HG02759 (cell line): ENCODE data around the gene ATP10B.
"Not testable (repeated sequence)": the region's sequence is repeated elsewhere in the genome, so short reads cannot be mapped to it uniquely, and the experiment has no call there.

Experiments used
- ATAC-seq: cut with Tn5 transposase; IDR thresholded peaks from one replicate; pipeline ENCODE4 v1.9.1; 2021; ENCODE audit warnings: mild to moderate bottlenecking, moderate library complexity; ENCODE audit not compliant: unreplicated experiment

Gene ATP10B

DNA sequence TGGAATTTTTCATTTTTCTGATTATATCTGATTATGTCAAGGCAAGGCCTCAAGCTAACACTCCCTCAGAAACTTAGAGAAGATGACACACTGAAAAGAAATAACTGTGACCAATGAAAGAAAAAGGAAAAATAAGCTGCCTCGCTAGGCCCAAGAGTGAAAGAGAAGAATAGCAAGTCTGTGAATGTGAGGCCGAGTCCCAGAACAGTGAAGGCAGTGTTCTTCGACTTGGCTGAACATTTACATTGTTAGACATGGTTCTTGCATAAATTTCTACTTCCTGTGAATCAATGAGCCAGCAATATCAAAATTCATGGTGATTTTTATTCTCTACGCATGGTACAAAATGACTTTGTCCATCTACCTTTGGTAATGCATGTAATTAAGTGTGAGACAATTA is at the start of gene ATP10B:
ATP10B (minus strand) TSS at position 163 of the 400 bp plus-strand sequence. CDS start 164,137 bp downstream, outside the sequence.
- no peak for ATAC-seq

- ATAC-seq, result no peak
These were observed 49.6 kb upstream of the ATP10B start for GRCh38 chr5:160901656-160902055.

- ATAC-seq, result no peak
These were observed 47.7 kb upstream of the ATP10B start for GRCh38 chr5:160899735-160900134.

DNA sequence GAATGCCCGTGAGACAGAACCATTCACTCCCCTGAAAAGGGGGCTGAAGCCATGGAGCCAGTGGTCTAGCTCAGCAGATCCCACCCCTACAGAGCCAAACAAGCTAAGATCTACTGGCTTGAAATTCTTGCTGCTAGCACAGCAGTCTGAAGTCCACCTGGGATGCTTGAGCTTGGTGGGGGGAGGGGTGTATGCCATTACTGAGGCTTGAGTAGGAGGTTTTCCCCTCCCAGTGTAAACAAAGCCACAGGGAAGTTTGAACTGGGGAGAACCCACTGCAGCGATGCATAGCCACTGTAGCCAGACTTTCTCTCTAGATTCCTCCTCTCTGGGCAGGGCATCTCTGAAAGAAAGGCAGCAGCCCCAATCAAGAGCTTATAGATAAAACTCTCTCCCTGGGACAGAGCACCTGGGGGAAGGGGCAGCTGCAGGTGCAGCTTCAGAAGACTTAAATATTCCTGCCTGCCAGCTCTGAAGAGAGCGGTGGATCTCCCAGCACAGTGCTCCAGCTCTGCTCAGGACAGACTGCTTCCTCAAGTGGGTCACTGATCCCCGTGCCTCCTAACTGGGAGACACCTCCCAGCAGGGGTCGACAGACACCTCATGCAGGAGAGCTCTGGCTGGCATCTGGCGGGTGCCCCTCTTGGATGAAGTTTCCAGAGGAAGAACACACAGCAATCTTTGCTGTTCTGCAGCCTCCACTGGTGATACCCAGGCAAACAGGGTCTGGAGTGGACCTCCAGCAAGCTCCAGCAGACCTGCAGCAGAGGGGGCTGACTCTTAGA is 41.4 kb upstream of the ATP10B start:
- ATAC-seq, result not testable (repeated sequence)

- no peak for ATAC-seq
These were observed 35.8 kb upstream of the ATP10B start for GRCh38 chr5:160887780-160888179.

GRCh38 chr5:160873560-160874200 is 21.7 kb upstream of the ATP10B start:
- ATAC-seq, result not testable (repeated sequence)

- no peak for ATAC-seq
These were observed 18.0 kb upstream of the ATP10B start for GRCh38 chr5:160869989-160870521.

DNA sequence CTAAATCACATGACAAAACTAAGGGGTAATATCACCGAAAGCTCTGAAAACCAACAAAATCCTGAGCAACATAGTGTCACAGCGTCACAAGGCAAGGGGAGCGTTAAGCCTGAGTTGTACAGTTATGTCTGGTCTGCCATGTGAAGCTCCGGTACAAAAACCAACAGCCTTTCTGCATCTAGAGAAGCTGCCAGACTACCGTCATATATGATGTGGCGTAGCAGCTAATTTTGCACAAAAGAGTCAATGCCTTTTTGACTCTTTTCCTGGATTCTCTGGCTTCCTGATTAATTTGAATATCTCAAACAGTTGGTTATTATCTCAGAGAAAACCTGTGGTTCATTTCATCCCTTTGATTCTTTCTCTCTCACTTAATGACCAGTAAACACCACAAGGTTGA is 16.0 kb upstream of the ATP10B start:
- no peak for ATAC-seq

GRCh38 chr5:160851451-160851850 is 560 bp downstream of the ATP10B start:
- ATAC-seq, result no peak

- ATAC-seq, result no peak
These were observed 1.6 kb downstream of the ATP10B start for GRCh38 chr5:160850421-160850820.

DNA sequence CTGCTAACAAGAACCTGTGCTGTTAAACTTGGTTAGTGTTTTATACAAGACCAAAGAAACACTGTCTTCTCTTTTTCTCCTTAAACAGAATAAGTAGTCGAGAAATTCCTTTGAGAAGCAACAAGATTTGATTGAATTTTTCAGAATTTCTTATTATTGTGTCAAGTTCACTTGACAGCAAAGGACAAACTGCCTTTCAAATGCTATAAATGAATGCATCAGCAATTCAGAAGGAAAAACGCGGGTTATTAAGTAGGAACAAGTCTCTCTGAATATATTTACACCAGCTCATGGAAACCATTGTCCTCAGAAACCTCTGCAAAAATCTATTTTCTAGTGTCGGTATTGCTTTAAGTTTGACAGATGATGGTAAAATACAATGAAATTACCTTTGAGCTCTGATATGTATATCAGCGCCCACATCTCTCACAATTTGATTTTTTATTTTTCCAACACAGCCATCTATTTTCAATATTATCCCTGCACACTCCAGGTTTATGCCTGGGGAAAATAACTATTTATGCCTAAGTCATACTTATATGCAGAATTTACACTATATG is 4.4 kb downstream of the ATP10B start:
- no peak for ATAC-seq

DNA sequence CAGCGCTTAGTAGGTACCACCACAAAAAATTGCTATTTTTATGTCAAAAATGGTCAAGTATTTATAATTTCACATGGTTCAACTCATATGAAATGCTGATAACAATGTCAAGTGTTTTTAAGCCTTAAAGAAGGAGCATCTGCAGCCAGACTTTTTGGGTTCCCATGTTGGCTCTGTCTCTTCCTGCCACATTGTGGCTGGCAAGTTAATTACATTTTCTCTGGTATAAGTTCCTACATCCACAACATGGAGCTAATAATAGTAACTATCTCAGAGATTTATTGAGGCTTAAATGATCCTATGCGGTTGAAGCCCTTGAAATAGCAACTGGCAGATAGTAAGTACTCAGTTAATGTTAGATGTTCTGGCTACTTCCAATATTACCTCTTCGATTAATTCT is 5.4 kb downstream of the ATP10B start:
- no peak for ATAC-seq

GRCh38 chr5:160844177-160844576 is 7.8 kb downstream of the ATP10B start:
- no peak for ATAC-seq

GRCh38 chr5:160843240-160843639 is 8.8 kb downstream of the ATP10B start:
- ATAC-seq, result peak; percentile 97

DNA sequence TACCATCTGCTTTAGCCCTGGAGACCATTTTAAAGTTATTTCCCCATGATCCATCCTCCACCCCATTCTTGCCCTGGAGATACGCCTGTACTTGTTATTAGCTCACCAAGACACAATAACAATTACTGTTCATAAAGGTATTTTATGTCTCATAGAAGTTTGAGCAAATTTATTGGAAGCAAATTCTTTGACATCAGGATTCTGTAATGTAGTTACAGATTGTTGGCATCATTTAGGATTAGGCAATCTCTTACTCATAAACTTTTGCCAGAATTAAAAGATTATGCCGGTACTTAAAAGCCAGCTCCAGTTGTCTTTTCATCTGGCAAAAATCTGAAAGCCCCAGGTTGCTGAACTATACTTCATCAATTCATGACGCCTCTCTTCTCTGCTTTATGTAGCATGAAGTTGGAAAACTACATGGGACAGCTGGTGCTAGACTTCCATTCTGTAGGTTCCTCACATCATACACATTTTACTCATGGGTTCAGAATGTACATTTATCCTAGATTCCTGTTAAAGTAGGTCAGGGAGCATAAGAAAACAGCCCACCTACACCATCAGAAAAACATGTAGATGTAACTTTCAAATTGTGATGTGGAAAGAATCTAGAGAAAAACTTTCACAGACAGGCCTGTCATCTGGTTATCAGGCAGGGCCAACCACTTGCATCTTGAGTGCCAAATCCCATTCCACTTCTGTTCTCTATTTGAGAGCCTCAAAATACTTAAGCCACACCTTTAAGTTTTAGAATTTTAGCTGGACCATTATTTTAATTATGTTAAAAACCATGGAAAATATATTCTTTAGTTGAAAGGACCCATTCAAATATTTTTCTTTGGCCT is 14.0 kb downstream of the ATP10B start:
- ATAC-seq, result no peak

DNA sequence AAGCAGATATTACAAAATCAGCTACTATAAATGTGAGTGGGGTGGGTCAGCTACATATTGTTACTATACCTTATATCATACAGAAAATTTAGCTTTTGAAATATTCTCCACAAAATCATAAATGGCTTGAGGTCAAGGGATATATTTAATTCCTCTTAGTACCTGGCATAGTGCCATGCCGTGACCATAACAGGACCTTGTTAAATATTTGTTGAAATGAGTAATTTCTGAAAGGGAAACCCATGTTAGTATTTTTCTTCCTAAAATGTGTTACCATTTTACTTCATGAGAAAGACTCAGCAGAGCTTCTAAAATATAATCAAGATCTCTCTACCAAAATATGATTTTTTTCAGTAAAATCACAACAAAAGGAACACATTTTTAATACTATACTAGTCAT is 14.8 kb downstream of the ATP10B start:
- no peak for ATAC-seq

GRCh38 chr5:160835818-160836528 is 16.0 kb downstream of the ATP10B start:
- peak; percentile 63 for ATAC-seq

DNA sequence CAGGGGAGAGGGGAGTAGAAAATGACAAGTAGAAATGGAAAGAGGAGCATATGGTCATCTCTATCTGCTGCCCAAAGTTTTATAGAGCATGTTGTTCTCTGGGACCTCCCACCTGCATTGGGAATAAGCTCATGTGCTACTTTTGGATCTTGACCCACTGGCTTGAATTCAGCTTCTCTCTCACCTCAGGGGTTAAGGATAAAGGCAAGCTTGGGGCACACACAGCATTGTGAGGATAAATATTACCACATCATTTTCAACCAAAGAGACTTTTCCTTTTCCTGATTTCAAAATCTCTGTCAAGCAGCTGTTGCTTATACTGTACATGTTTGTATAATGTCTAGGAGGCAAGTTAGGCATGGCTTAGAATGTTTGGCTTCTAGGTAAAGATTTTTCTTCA is 16.6 kb downstream of the ATP10B start:
- peak; percentile 26 for ATAC-seq

DNA sequence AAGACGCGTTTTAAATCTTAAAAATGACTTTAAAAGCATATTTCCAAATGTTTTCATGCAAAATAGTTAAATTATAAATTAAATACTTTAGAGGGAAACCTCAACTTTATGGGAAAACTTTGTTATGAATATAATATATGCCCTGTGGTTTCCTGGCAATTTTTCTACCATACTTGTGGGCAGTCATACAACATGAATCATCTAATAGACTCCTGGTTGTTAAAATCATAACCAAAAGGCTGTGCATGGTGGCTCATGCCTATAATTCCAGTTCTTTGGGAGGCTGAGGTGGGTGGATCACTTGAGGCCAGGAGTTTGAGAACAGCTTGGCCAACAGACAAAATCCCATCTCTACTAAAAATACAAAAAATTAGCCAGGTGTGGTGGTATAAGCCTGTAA is 18.2 kb downstream of the ATP10B start:
- no peak for ATAC-seq

- ATAC-seq, result no peak
These were observed 20.2 kb downstream of the ATP10B start for GRCh38 chr5:160831801-160832200.
